Sigmoid colon (tissue), 4 donors: ENCODE data around the gene ETV3.

Source experiments
- CTCF ChIP-seq, 4 experiments: fragments of 450-650 bp in 3 of 4; fragments of 200-600 bp in 1 of 4; IDR thresholded peaks; one replicate each; pipeline ENCODE4 v1.5.1; 2016 to 2019; ENCODE audit warnings: antibody characterized with exemption in 4 of 4, mild to moderate bottlenecking in 3 of 4, moderate library complexity in 2 of 4
- EP300 ChIP-seq, 4 donors: sonication (generic); formaldehyde crosslinking; IDR thresholded peaks; one replicate each; pipeline ENCODE4 v1.6.1; 2017; ENCODE audit warnings: antibody characterized with exemption in 4 of 4

DNA sequence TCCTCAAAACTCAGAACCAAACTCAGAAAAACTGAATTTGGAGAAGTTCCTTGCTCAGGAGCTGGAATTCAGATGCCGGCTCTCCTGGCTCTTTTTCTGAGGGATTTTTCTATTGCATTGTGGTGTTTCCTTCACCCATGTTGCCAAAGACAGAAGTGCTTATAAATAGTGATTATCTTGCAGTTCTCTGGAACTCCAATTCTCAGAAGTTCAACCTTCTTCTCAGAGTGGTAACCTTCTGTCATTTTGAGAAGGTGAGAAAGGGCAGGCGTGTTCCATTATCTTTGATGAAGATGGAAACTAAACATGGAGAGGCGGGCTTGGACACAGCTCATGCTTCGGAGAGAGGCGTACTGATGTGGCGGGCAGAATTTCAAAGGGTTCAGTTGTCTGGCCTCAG is 12.4 kb upstream of the ETV3 start:
- TF ChIP-seq EP300 (IDR thresholded peaks at IDR 0.05) (no peak), CTCF (IDR thresholded peaks at IDR 0.05) (no peak)
